BJ (cell line): ENCODE data around the gene MS4A8. TPM values are rescaled to one million over a fixed set of nuclear protein-coding genes. Genes with fewer than 3 reads are reported as not detected.
"Not testable (repeated sequence)": the region's sequence is repeated elsewhere in the genome, so short reads cannot be mapped to it uniquely, and the experiment has no call there.

ENCODE experiments used
- CTCF ChIA-PET: fragments of 350-600 bp; formaldehyde crosslinking; extraction: SDS; loops from one replicate; lab custom pipeline; 2021; ENCODE audit warnings: antibody characterized with exemption, inconsistent platforms; lab: Yijun Ruan, JAX
- POLR2A ChIA-PET: fragments of 300-600 bp; sonication (Branson Sonifier 250); formaldehyde crosslinking; extraction: SDS; loops from one replicate; lab custom pipeline; 2021; ENCODE audit warnings: antibody characterized with exemption; lab: Charles Lee
- DNase-seq: peaks from one replicate; pipeline ENCODE4 v3.0.0-alpha.2; 2011; ENCODE audit warnings: low read depth
- H3K27me3 ChIP-seq: 2 replicates; pipeline ENCODE4 v1.6.0; 2011; ENCODE audit warnings: low read length; ENCODE audit not compliant: control insufficient read depth, insufficient read depth
- H3K36me3 ChIP-seq: 2 replicates; pipeline ENCODE4 v1.5.1; 2011; ENCODE audit warnings: low read length; ENCODE audit not compliant: control insufficient read depth, insufficient read depth
- H3K4me3 ChIP-seq: 2 replicates; pipeline ENCODE4 v1.5.1; 2011; ENCODE audit warnings: low read depth, mild to moderate bottlenecking, control low read depth, low read length
- polyA plus RNA-seq: library from polyadenylated mRNA; depleted of rRNA; stranded (reverse); fragments of >200 nt; gene quantifications from 2 replicates; pipeline ENCODE4 v1.2.3, GENCODE V29; 2011
- TF ChIP-seq, protein P1 (sequence below): IDR thresholded peaks from 2 replicates; pipeline ENCODE4 v1.5.1; 2011; ENCODE audit warnings: low read depth, mild to moderate bottlenecking, control low read depth, inconsistent platforms, low read length, moderate library complexity; ENCODE audit not compliant: insufficient read depth

Gene MS4A8
- polyA plus RNA-seq, 1 experiment, result not detected

DNA sequence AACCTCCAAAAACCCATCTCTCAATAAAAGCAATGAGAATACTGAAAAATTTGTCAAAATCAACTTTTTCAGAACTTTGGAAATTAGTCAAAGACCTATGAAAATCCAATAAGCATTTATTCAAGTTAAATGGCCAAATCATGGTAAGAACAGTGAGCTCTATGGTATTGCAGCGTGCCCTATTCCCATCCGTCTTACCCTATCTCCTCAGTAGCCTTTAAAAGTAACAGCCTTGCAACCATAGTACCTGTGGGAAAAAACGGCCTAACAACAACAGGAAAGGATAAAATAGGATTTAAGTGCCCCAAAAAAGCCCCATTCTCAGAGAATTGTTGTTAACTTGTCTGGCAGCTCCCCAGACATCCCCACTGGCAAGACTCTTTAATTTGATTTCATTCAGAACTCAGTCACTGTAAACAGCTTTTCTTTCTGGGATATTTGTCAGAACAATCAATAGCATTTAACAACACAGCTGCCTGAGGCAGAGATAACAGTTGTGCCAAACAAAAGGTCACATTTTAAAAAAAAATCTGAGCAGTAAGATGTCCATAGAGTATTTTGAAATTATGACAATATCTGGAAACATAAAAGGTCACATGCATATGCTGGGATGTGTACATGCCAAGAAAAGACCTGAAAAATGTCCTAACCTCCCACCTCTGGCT lies 18.8 kb upstream of the MS4A8 start:
- TF ChIP-seq, protein P1, sequence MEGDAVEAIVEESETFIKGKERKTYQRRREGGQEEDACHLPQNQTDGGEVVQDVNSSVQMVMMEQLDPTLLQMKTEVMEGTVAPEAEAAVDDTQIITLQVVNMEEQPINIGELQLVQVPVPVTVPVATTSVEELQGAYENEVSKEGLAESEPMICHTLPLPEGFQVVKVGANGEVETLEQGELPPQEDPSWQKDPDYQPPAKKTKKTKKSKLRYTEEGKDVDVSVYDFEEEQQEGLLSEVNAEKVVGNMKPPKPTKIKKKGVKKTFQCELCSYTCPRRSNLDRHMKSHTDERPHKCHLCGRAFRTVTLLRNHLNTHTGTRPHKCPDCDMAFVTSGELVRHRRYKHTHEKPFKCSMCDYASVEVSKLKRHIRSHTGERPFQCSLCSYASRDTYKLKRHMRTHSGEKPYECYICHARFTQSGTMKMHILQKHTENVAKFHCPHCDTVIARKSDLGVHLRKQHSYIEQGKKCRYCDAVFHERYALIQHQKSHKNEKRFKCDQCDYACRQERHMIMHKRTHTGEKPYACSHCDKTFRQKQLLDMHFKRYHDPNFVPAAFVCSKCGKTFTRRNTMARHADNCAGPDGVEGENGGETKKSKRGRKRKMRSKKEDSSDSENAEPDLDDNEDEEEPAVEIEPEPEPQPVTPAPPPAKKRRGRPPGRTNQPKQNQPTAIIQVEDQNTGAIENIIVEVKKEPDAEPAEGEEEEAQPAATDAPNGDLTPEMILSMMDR, result no peak
- Histone ChIP-seq H3K4me3 (no peak overlapping the region), H3K36me3 (no peaks in the 10 kb centered on the region), H3K27me3 (no peaks in the 10 kb centered on the region)
- POLR2A ChIA-PET, result no interaction called here
- CTCF ChIA-PET, result no interaction called here
- DNase-seq, result no peak

DNA sequence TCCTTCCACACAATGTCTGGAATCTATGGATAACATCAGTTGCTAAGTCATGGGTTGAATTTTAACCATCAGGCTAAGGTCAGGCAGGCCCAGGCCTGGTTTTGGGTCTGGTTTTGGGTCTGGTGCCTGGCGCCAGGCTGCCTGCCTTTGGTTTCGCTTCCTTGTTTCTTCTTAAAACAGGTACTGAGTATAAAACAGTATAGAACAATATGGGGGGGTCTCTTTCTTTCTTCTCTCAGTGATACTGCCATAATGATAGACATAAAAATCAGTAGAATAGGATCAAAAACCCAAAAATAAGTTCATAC lies 14.9 kb upstream of the MS4A8 start:
- POLR2A ChIA-PET, H3K27me3 ChIP-seq, CTCF ChIA-PET, DNase-seq, H3K4me3 ChIP-seq, H3K36me3 ChIP-seq: not testable (repeated sequence)

DNA sequence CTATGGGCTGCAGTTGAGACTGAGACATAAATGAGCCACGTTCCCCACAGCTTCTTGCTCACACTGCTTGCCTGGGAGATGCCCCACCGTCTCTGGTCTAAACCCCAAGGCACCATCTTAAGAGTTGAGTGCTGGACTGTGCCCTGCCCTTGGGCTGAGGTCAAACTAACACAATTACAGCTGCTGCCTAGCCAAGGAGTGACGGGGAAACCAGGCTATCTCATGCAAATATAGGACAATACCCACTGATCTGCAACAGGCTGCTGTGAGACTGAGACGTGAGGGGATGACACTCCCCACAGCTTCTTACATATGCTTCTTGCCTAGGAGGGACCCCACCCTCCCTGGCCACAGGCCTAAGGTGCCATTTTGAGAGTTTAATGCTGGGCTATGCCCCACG lies 7.8 kb upstream of the MS4A8 start:
- TF ChIP-seq, protein P1, result no peak
- no peaks in the 10 kb centered on the region for H3K27me3 ChIP-seq
- H3K36me3 ChIP-seq, result no peaks in the 10 kb centered on the region
- POLR2A ChIA-PET, result no interaction called here
- CTCF ChIA-PET, result no interaction called here
- no peak overlapping the region for H3K4me3 ChIP-seq
- DNase-seq, result no peak

DNA sequence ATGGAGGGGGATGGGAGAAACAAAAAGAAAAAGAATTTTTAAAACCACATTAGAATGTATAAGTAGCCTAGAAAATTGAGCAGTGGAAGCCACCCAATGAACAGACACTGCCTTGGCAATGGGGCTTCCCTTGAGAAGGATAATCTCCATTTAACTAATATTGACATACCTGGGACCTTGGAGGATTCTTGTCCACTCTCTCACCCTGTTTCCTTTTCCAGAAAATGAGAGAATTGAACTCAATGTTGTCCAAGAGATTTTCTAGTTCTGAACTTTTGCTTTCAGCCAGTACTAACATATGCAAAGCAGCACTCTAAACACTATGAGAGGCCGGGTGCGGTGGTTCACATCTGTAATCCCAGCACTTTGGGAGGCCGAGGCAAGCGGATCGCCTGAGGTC lies 524 bp downstream of the MS4A8 start:
- H3K36me3 ChIP-seq, result no peaks in the 10 kb centered on the region
- DNase-seq, result no peak
- ChIA-PET POLR2A (no interaction called here), CTCF (no interaction called here)
- TF ChIP-seq, protein P1, result no peak
- H3K27me3 ChIP-seq, result no peaks in the 10 kb centered on the region
- H3K4me3 ChIP-seq, result no peak overlapping the region

DNA sequence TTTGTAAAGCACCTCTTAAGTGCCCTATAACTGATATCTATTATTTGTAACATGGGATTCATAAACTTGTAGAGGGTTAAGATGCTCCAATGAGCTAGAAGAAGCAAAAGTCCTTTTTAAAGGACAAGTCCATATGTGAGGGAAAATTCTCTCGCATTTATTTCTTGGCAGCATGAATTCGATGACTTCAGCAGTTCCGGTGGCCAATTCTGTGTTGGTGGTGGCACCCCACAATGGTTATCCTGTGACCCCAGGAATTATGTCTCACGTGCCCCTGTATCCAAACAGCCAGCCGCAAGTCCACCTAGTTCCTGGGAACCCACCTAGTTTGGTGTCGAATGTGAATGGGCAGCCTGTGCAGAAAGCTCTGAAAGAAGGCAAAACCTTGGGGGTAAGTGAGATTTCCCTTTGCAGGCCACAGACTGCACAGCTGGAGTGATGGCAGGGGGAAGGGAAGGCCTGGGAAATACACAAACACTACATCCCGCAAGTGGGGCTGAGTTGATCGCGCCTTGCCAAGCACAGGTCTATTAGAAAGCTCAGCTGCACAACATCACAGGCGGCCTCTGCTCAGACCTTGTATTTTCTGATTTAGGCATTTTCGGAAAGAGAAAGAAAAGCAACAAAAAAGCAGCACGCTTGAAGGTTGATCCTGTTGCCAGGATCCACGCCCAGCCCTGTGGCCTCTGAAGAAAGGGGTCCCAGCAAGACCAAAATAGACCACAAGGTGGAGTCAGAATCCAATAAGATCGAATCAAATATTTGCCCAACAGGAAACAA lies 1.5 kb downstream of the MS4A8 start:
- TF ChIP-seq, protein P1, result peak; percentile 10; the same call in 1 of the 2 replicates
- POLR2A ChIA-PET, result no interaction called here
- no peak overlapping the region for H3K4me3 ChIP-seq
- H3K36me3 ChIP-seq, result no peaks in the 10 kb centered on the region
- no peak for DNase-seq
- no peaks in the 10 kb centered on the region for H3K27me3 ChIP-seq
- CTCF ChIA-PET, result no interaction called here
